Endothelial cell of umbilical vein (primary cell): ENCODE data around the gene AP4S1. TPM values are rescaled to one million over a fixed set of nuclear protein-coding genes. Genes with fewer than 3 reads are reported as not detected.

Experiments
- BruUV-seq: library from RNA; stranded (reverse); fragments of 400-500 nt; replicated peaks from 2 replicates; lab custom pipeline; 2021; lab: Mats Ljungman, UMichigan
- CTCF ChIA-PET: fragments of 300-600, 350-600 bp; sonication (Branson Sonifier 250); formaldehyde crosslinking; loops from one replicate; lab custom pipeline; 2021; ENCODE audit warnings: antibody characterized with exemption, inconsistent platforms; lab: Charles Lee
- POLR2A ChIA-PET: fragments of 300-600, 350-600 bp; sonication (Branson Sonifier 250); formaldehyde crosslinking; loops from one replicate; lab custom pipeline; 2021; ENCODE audit warnings: antibody characterized with exemption, inconsistent platforms; lab: Charles Lee
- DNase-seq: peaks from one replicate; pipeline ENCODE4 v3.0.0-alpha.2; 2011; ENCODE audit warnings: low read depth, low spot score
- FAIRE-seq: peaks from 2 replicates; lab custom pipeline; 2011; peaks lifted over from hg19 to GRCh38; lab: Jason Lieb, UNC
- H2AFZ ChIP-seq: 2 replicates; pipeline ENCODE4 v1.6.0; 2012; ENCODE audit warnings: low read depth, low read length, control low read depth, inconsistent platforms
- H3K27ac ChIP-seq: 2 replicates; pipeline ENCODE4 v1.5.1; 2011; ENCODE audit warnings: low read depth, mild to moderate bottlenecking, control low read depth, low read length, moderate library complexity; ENCODE audit not compliant: insufficient read depth
- H3K27me3 ChIP-seq, 2 experiments: 2 replicates each; pipeline versions ENCODE4 v1.6.0 to v1.6.1; 2011; ENCODE audit warnings: low read length in 2 of 2, mixed read lengths in 1 of 2; ENCODE audit not compliant: control insufficient read depth in 2 of 2, insufficient read depth in 2 of 2
- H3K36me3 ChIP-seq, 2 experiments: 2 replicates in 1 of 2; 3 replicates in 1 of 2; pipeline ENCODE4 v1.5.1; 2011; ENCODE audit warnings: low read length in 2 of 2, mild to moderate bottlenecking in 1 of 2, moderate library complexity in 1 of 2; ENCODE audit not compliant: control insufficient read depth in 2 of 2, insufficient read depth in 2 of 2; ENCODE audit errors: extremely low read depth in 1 of 2
- H3K4me1 ChIP-seq: 3 replicates; pipeline ENCODE4 v1.5.1; 2011; ENCODE audit warnings: mild to moderate bottlenecking, low read length; ENCODE audit not compliant: control insufficient read depth, insufficient read depth; ENCODE audit errors: extremely low read depth
- H3K4me2 ChIP-seq: 2 replicates; pipeline ENCODE4 v1.6.1; 2011; ENCODE audit warnings: low read length, control low read depth, mixed read lengths; ENCODE audit not compliant: insufficient read depth
- H3K4me3 ChIP-seq, 3 experiments: fragments of 200-600 bp in 1 of 3; sonication (generic), shearing (Covaris generic) in 1 of 3; replicated peaks in 1 of 3; 2 replicates each; pipeline ENCODE4 v1.5.1; 2011 to 2016; ENCODE audit warnings: control low read depth in 3 of 3, low read length in 3 of 3, mild to moderate bottlenecking in 2 of 3, inconsistent platforms in 1 of 3, low read depth in 1 of 3, moderate library complexity in 1 of 3; ENCODE audit not compliant: insufficient read depth in 1 of 3
- H3K79me2 ChIP-seq: 2 replicates; pipeline ENCODE4 v1.6.0; 2012; ENCODE audit warnings: low read length, inconsistent platforms; ENCODE audit not compliant: control insufficient read depth, insufficient read depth
- H3K9ac ChIP-seq: replicated peaks from 2 replicates; pipeline ENCODE3; 2011; ENCODE audit warnings: low read length, control low read depth; ENCODE audit not compliant: insufficient read depth; ENCODE audit errors: extremely low read depth
- H3K9me1 ChIP-seq: replicated peaks from 3 replicates; pipeline ENCODE4 v1.6.0; 2011; ENCODE audit warnings: mild to moderate bottlenecking, low read length; ENCODE audit not compliant: control insufficient read depth, insufficient read depth; ENCODE audit errors: extremely low read depth
- H3K9me3 ChIP-seq: replicated peaks from 2 replicates; pipeline ENCODE4 v1.5.1; 2012; ENCODE audit warnings: low read length, inconsistent platforms; ENCODE audit not compliant: control insufficient read depth, insufficient read depth
- H4K20me1 ChIP-seq: replicated peaks from 2 replicates; pipeline ENCODE3; 2011; ENCODE audit warnings: mild to moderate bottlenecking, low read length; ENCODE audit not compliant: control insufficient read depth, insufficient read depth; ENCODE audit errors: extremely low read depth
- EZH2 ChIP-seq: IDR thresholded peaks from 2 replicates; pipeline ENCODE4 v1.6.1; 2012; ENCODE audit warnings: borderline replicate concordance, low read depth, mild to moderate bottlenecking, moderate library complexity, low read length, inconsistent platforms; ENCODE audit not compliant: severe bottlenecking
- FOS ChIP-seq: IDR thresholded peaks from 2 replicates; pipeline ENCODE4 v1.6.1; 2011; ENCODE audit warnings: mild to moderate bottlenecking, low read length, moderate library complexity, borderline replicate concordance; ENCODE audit not compliant: insufficient read depth
- GATA2 ChIP-seq: IDR thresholded peaks from 2 replicates; pipeline ENCODE4 v1.7.0; 2011; ENCODE audit warnings: low read depth, mild to moderate bottlenecking, moderate library complexity, mixed read lengths, low read length; ENCODE audit not compliant: insufficient read length, insufficient read depth
- JUN ChIP-seq: IDR thresholded peaks from 2 replicates; pipeline ENCODE4 v1.6.1; 2011; ENCODE audit warnings: borderline replicate concordance, low read depth; ENCODE audit not compliant: insufficient read length, insufficient read depth
- MYC ChIP-seq: IDR thresholded peaks from one replicate; pipeline ENCODE4 v1.6.1; 2011; ENCODE audit warnings: mild to moderate bottlenecking, low read depth, low read length
- POLR2A ChIP-seq: IDR thresholded peaks from 2 replicates; pipeline ENCODE4 v1.6.1; 2012; ENCODE audit warnings: low read depth, mild to moderate bottlenecking, control low read depth, low read length
- POLR2AphosphoS5 ChIP-seq: IDR thresholded peaks from 2 replicates; pipeline ENCODE4 v1.6.1; 2012; ENCODE audit warnings: low read depth, mild to moderate bottlenecking, control low read depth, low read length, moderate library complexity; ENCODE audit not compliant: insufficient read depth
- dilution Hi-C: fragments of 300-500 bp; cut with MboI; formaldehyde crosslinking; loops from one replicate; pipeline ENCODE4 v1.15.0; 2019; ENCODE audit warnings: low sequenced_read_pairs; ENCODE audit not compliant: extremely low pct_ligation_motif_present
- intact Hi-C: fragments of 100-400 bp; cut with micrococcal nuclease; formaldehyde crosslinking; loops from one replicate; pipeline ENCODE4 v1.10.0; 2022
- polyA plus RNA-seq, 4 experiments: library from polyadenylated mRNA; depleted of rRNA in 3 of 4; stranded (reverse) in 3 of 4; unstranded in 1 of 4; fragments of >200 nt; gene quantifications; 2 replicates each; pipeline versions ENCODE4 v1.2.1 to v1.2.3, GENCODE V29; 2011 to 2012; ENCODE audit warnings: missing spikeins in 1 of 4
- total RNA-seq: library from RNA; stranded (reverse); gene quantifications from 2 replicates; pipeline ENCODE4 v1.2.3, GENCODE V29; 2021
- TF ChIP-seq, protein P1 (sequence below), 2 donors: IDR thresholded peaks; 1 replicate in 1 of 2; 2 replicates in 1 of 2; pipeline ENCODE4 v1.5.1; 2011; ENCODE audit warnings: low read length in 2 of 2, mild to moderate bottlenecking in 2 of 2, moderate library complexity in 2 of 2, control low read depth in 1 of 2, inconsistent platforms in 1 of 2, low read depth in 1 of 2; ENCODE audit not compliant: insufficient read depth in 1 of 2; ENCODE audit errors: extremely low read depth in 1 of 2
- TF ChIP-seq, protein P2 (sequence below): IDR thresholded peaks from 2 replicates; pipeline ENCODE4 v1.6.1; 2011; ENCODE audit not compliant: insufficient read depth, insufficient read length

The AP4S1 gene
- total and polyA plus RNA-seq, 2 donors (not counting 3 experiments of a cell fraction or from before 2014, with no cell fraction given): 2.8 to 7.2 TPM

DNA sequence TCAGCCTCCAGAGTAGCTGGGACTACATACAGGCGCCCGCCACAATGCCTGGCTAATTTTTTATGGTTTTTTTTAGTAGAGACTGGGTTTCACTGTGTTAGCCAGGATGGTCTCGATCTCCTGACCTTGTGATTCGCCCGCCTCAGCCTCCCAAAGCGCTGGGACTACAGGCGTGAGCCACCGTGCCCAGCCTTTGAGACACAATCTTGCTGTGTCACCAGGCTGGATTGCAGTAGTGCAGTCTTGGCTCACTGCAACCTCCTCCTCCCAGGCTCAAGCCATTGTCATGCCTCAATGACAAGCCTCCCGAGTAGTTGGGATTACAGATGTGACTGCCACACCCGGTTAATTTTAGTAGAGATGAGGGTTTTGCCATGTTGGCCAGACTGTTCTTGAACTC, 22.1 kb downstream of the AP4S1 start:
- H3K27me3 ChIP-seq: no peaks in the 10 kb centered on the region
- DNase-seq: no peak
- no peak overlapping the region for H3K27ac ChIP-seq
- CTCF ChIA-PET: no interaction called here
- peaks cover 2% of the 10 kb centered on the region for H4K20me1 ChIP-seq
- H3K79me2 ChIP-seq: no peaks in the 10 kb centered on the region
- no TSS peak for BruUV-seq
- no peaks in the 10 kb centered on the region for H3K9me1 ChIP-seq
- POLR2A ChIA-PET: no interaction called here
- intact Hi-C loops: no loop called here
- H3K4me3 ChIP-seq: no peak overlapping the region
- TF ChIP-seq MYC (no peak), EZH2 (no peak), JUN (no peak), POLR2A (no peak), FOS (no peak)
- TF ChIP-seq, protein P1, sequence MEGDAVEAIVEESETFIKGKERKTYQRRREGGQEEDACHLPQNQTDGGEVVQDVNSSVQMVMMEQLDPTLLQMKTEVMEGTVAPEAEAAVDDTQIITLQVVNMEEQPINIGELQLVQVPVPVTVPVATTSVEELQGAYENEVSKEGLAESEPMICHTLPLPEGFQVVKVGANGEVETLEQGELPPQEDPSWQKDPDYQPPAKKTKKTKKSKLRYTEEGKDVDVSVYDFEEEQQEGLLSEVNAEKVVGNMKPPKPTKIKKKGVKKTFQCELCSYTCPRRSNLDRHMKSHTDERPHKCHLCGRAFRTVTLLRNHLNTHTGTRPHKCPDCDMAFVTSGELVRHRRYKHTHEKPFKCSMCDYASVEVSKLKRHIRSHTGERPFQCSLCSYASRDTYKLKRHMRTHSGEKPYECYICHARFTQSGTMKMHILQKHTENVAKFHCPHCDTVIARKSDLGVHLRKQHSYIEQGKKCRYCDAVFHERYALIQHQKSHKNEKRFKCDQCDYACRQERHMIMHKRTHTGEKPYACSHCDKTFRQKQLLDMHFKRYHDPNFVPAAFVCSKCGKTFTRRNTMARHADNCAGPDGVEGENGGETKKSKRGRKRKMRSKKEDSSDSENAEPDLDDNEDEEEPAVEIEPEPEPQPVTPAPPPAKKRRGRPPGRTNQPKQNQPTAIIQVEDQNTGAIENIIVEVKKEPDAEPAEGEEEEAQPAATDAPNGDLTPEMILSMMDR (IDR thresholded peaks at IDR 0.05; ENCODE audit: extremely low read depth in 1 of 2, insufficient read depth in 1 of 2, low read depth in 1 of 2, low read length in 2 of 2): no peak
- no peaks in the 10 kb centered on the region for H3K9me3 ChIP-seq
- no peaks in the 10 kb centered on the region for H3K36me3 ChIP-seq
- no peak for FAIRE-seq
- no peak overlapping the region for H2AFZ ChIP-seq
- dilution Hi-C loops: no loop called here
- no peaks in the 10 kb centered on the region for H3K4me1 ChIP-seq
- no peak overlapping the region for H3K9ac ChIP-seq
- H3K4me2 ChIP-seq: no peak overlapping the region

DNA sequence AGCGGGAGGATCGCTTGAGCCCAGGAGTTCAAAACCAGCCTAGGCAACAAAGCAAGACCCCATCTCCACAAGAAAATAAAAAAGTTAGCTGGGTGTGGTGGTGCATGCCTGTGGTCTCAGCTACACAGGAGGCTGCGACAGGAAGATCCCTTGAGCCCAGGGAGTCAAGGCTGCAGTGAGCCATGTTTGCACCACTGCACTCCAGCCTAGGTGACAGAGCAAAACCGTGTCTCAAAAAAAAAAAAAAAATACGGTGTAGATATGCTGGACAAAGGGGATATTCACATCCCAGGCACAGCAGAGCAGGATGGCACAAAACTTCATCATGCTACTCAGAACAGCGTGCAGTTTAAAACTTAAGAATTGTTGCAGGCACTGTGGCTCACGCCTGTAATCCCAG, 25.6 kb downstream of the AP4S1 start:
- DNase-seq: no peak
- Histone ChIP-seq H3K79me2 (no peaks in the 10 kb centered on the region), H3K36me3 (no peaks in the 10 kb centered on the region), H3K9me1 (no peaks in the 10 kb centered on the region), H3K27me3 (no peaks in the 10 kb centered on the region), H3K4me3 (no peak overlapping the region), H3K9ac (no peak overlapping the region), H2AFZ (no peak overlapping the region), H3K27ac (no peak overlapping the region), H3K9me3 (no peaks in the 10 kb centered on the region), H3K4me1 (no peaks in the 10 kb centered on the region), H4K20me1 (no peaks in the 10 kb centered on the region), H3K4me2 (no peak overlapping the region)
- dilution Hi-C loops (no loop called here), intact Hi-C loops (no loop called here)
- CTCF ChIA-PET: no interaction called here
- FAIRE-seq: no peak
- TF ChIP-seq POLR2A (no peak), POLR2AphosphoS5 (no peak), JUN (no peak), MYC (no peak), GATA2 (no peak), EZH2 (no peak), FOS (no peak)
- TF ChIP-seq, protein P2, sequence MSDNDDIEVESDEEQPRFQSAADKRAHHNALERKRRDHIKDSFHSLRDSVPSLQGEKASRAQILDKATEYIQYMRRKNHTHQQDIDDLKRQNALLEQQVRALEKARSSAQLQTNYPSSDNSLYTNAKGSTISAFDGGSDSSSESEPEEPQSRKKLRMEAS: no peak
- TF ChIP-seq, protein P1 (IDR thresholded peaks at IDR 0.05; ENCODE audit: extremely low read depth in 1 of 2, insufficient read depth in 1 of 2, low read depth in 1 of 2, low read length in 2 of 2): no peak
- no TSS peak for BruUV-seq
- POLR2A ChIA-PET: no interaction called here
